K562 (cell line): Measurements from ENCODE around the gene USHBP1. TPM values are rescaled to one million over a fixed set of nuclear protein-coding genes. Genes with fewer than 3 reads are reported as not detected.

Source experiments
- ATAC-seq: fragments of 200-7000 bp; cut with Tn5 transposase; 3 replicates; pipeline ENCODE4 v1.9.1; 2020; ENCODE audit warnings: moderate library complexity
- BruUV-seq: library from RNA; stranded (reverse); fragments of 400-500 nt; replicated peaks from 2 replicates; lab custom pipeline; 2021; lab: Mats Ljungman, UMichigan
- CTCF ChIA-PET: fragments of 300-600 bp; formaldehyde crosslinking; extraction: SDS; loops from one replicate; lab custom pipeline; 2021; ENCODE audit warnings: low intra/inter-chr PET ratio; lab: Yijun Ruan, JAX
- POLR2A ChIA-PET: fragments of 300-600, 350-650 bp; sonication (Branson Sonifier 250); formaldehyde crosslinking; extraction: SDS; loops from one replicate; lab custom pipeline; 2021; ENCODE audit warnings: antibody characterized with exemption, inconsistent platforms; lab: Yijun Ruan, JAX
- DNase-seq, 4 experiments: peaks; one replicate each; pipeline versions ENCODE4 v3.0.0 to v3.0.0-alpha.2; 2011 to 2018; ENCODE audit warnings: low spot score in 3 of 4, mixed read lengths in 3 of 4; ENCODE audit errors: extremely low read depth in 1 of 4
- FAIRE-seq: peaks from 2 replicates; lab custom pipeline; 2011; peaks lifted over from hg19 to GRCh38; lab: Jason Lieb, UNC
- H2AFZ ChIP-seq: 2 replicates; pipeline ENCODE4 v1.6.0; 2011; ENCODE audit warnings: low read depth, low read length, control low read depth, inconsistent platforms
- H3K27ac ChIP-seq: fragments of 200-600 bp; 3 replicates; pipeline ENCODE4 v1.8.0; 2011; ENCODE audit warnings: low read depth, mild to moderate bottlenecking, control low read depth, inconsistent platforms, low read length, moderate library complexity, mixed read lengths; ENCODE audit errors: extremely low read depth
- H3K27me3 ChIP-seq, 2 experiments: fragments of 300-600 bp in 1 of 2; 2 replicates in 1 of 2; 3 replicates in 1 of 2; pipeline versions ENCODE4 v1.6.0 to v1.8.0; 2011; ENCODE audit warnings: inconsistent platforms in 2 of 2, low read length in 2 of 2, mild to moderate bottlenecking in 1 of 2, mixed read lengths in 1 of 2, moderate library complexity in 1 of 2; ENCODE audit not compliant: control insufficient read depth in 2 of 2, insufficient read depth in 2 of 2
- H3K36me3 ChIP-seq: fragments of 300-600 bp; 3 replicates; pipeline ENCODE4 v1.8.0; 2011; ENCODE audit warnings: mild to moderate bottlenecking, low read length, inconsistent platforms; ENCODE audit not compliant: control insufficient read depth, insufficient read depth
- H3K4me1 ChIP-seq, 2 experiments: fragments of 200-600 bp in 1 of 2; replicated peaks in 1 of 2; 2 replicates in 1 of 2; 3 replicates in 1 of 2; pipeline versions ENCODE4 v1.5.1 to v1.8.0; 2011; ENCODE audit warnings: inconsistent platforms in 2 of 2, low read length in 2 of 2, mild to moderate bottlenecking in 1 of 2, mixed read lengths in 1 of 2, moderate library complexity in 1 of 2; ENCODE audit not compliant: control insufficient read depth in 2 of 2, insufficient read depth in 2 of 2
- H3K4me2 ChIP-seq: 2 replicates; pipeline ENCODE4 v1.6.1; 2011; ENCODE audit warnings: low read length, control low read depth, inconsistent platforms, mixed read lengths; ENCODE audit not compliant: insufficient read depth
- H3K4me3 ChIP-seq: fragments of 200-600 bp; sonication (generic), shearing (Covaris generic); 2 replicates; pipeline ENCODE4 v1.5.1; 2016; ENCODE audit warnings: control low read depth, inconsistent platforms
- H3K79me2 ChIP-seq: fragments of 200-600 bp; 3 replicates; pipeline ENCODE4 v1.8.0; 2011; ENCODE audit warnings: low read length, inconsistent platforms; ENCODE audit not compliant: control insufficient read depth, insufficient read depth
- H3K9ac ChIP-seq, 2 experiments: 2 replicates each; pipeline versions ENCODE4 v1.6.0 to v1.6.1; 2011; ENCODE audit warnings: low read depth in 2 of 2, low read length in 2 of 2, control low read depth in 1 of 2, inconsistent platforms in 1 of 2, mild to moderate bottlenecking in 1 of 2, mixed read lengths in 1 of 2; ENCODE audit not compliant: insufficient read depth in 1 of 2
- H3K9me1 ChIP-seq: one replicate; pipeline ENCODE4 v1.6.0; 2011; ENCODE audit warnings: inconsistent platforms, mild to moderate bottlenecking, low read length, moderate library complexity; ENCODE audit not compliant: control insufficient read depth, insufficient read depth
- H3K9me3 ChIP-seq: replicated peaks from 2 replicates; pipeline ENCODE4 v1.5.1; 2011; ENCODE audit warnings: low read depth, low read length, inconsistent platforms; ENCODE audit not compliant: control insufficient read depth, insufficient read depth
- H4K20me1 ChIP-seq: replicated peaks from 2 replicates; pipeline ENCODE4 v1.6.1; 2011; ENCODE audit warnings: low read length, inconsistent platforms, mixed read lengths; ENCODE audit not compliant: control insufficient read depth, insufficient read depth
- DIDO1 ChIP-seq: fragments of 450-650 bp; IDR thresholded peaks from 2 replicates; pipeline ENCODE4 v1.6.1; 2016; ENCODE audit warnings: low read depth, missing biosample characterization, missing genetic modification characterization
- FOXP4 ChIP-seq: sonication (generic); formaldehyde crosslinking; IDR thresholded peaks from 2 replicates; pipeline ENCODE4 v1.8.0; 2022; ENCODE audit warnings: mild to moderate bottlenecking, missing genetic modification reagents, borderline replicate concordance
- MTA3 ChIP-seq: fragments of 450-650 bp; formaldehyde crosslinking; IDR thresholded peaks from 2 replicates; pipeline ENCODE4 v1.6.1; 2017; ENCODE audit warnings: mild to moderate bottlenecking, borderline replicate concordance
- RFX1 ChIP-seq: fragments of 450-650 bp; IDR thresholded peaks from 2 replicates; pipeline ENCODE4 v1.6.1; 2016; ENCODE audit warnings: mild to moderate bottlenecking, moderate library complexity
- SOX6 ChIP-seq: fragments of 450-650 bp; IDR thresholded peaks from 2 replicates; pipeline ENCODE4 v1.6.1; 2014; ENCODE audit warnings: mild to moderate bottlenecking
- STAT5A ChIP-seq: IDR thresholded peaks from 2 replicates; pipeline ENCODE4 v1.6.1; 2012; ENCODE audit warnings: low read length, inconsistent platforms, borderline replicate concordance
- TBL1XR1 ChIP-seq, 2 experiments: IDR thresholded peaks; 2 replicates each; pipeline ENCODE4 v1.6.1; 2012; ENCODE audit warnings: improper control_type of control experiment in 2 of 2, low read length in 2 of 2, mild to moderate bottlenecking in 1 of 2
- ZBTB11 ChIP-seq, 3 experiments: fragments of 200-800 bp in 1 of 3; fragments of 250-450 bp in 1 of 3; fragments of 450-650 bp in 1 of 3; sonication (Bioruptor Pico) in 1 of 3; sonication (Bioruptor generic) in 1 of 3; formaldehyde crosslinking in 1 of 3; IDR thresholded peaks; 2 replicates each; pipeline versions ENCODE4 v1.6.1 to v1.8.0; 2016 to 2022; ENCODE audit warnings: mild to moderate bottlenecking in 2 of 3, missing genetic modification characterization in 2 of 3, missing compliant biosample characterization in 1 of 3, moderate library complexity in 1 of 3
- ZNF311 ChIP-seq: fragments of 250-450 bp; sonication (Bioruptor Pico); IDR thresholded peaks from 2 replicates; pipeline ENCODE4 v1.4.0; 2020; ENCODE audit warnings: mild to moderate bottlenecking, moderate library complexity
- WGBS: fragments of 100-300 bp; shearing (Covaris generic); methylation state at CpG from one replicate; pipeline ENCODE4 v1.1.6; 2016; ENCODE audit warnings: low coverage, mixed read lengths; ENCODE audit not compliant: insufficient coverage; ENCODE audit errors: missing lambda C conversion rate; 5-methylcytosine and 5-hydroxymethylcytosine counted together
- in situ Hi-C: fragments of 300-500 bp; cut with MboI; formaldehyde crosslinking; loops from 4 replicates; pipeline ENCODE4 v1.15.0; 2018; ENCODE audit warnings: inconsistent platforms, mixed read lengths
- intact Hi-C: fragments of 100-400 bp; cut with micrococcal nuclease; formaldehyde crosslinking; loops from 2 replicates; pipeline ENCODE4 v1.14.2; 2022
- polyA plus RNA-seq, 8 experiments: library from polyadenylated mRNA; depleted of rRNA in 4 of 8; stranded (reverse) in 5 of 8; unstranded in 3 of 8; fragments of >200 nt; fragmentation: Nextera tagmentation in 2 of 8; fragmentation: Illumina TruSeq in 1 of 8; extraction: Ambion mirVana in 2 of 8; extraction: Trizol in 1 of 8; gene quantifications; 2 replicates each; pipeline versions ENCODE4 v1.2.1 to v1.2.3, GENCODE V29; 2011 to 2014; ENCODE audit warnings: inconsistent platforms in 1 of 8, missing spikeins in 1 of 8
- total RNA-seq, 7 experiments: library from RNA; depleted of rRNA in 6 of 7; stranded (reverse); fragments of >200 nt in 6 of 7; fragmentation: Illumina TruSeq in 2 of 7; extraction: Trizol in 2 of 7; gene quantifications; 2 replicates each; pipeline versions ENCODE4 v1.2.1 to v1.2.3, GENCODE V29; 2011 to 2021; ENCODE audit warnings: low replicate concordance in 1 of 7

USHBP1 gene
- total and polyA plus RNA-seq, 9 of the 15 experiments (the other 6 are each of a cell fraction or from before 2014, with no cell fraction given): 0.03 to 0.10 (median 0.05) TPM; not detected in 5

GRCh38 chr19:17259934-17260333 is 4.6 kb downstream of the USHBP1 start:
- BruUV-seq: no TSS peak
- H3K4me3 ChIP-seq: no peak overlapping the region
- peaks cover 3 to 21% of the 10 kb centered on the region in 2 experiments; a peak in 3 of 5 replicates for H3K4me1 ChIP-seq
- intact Hi-C loops (loop anchor here (2.0 kb wide), 1 partner anchor 49 kb away; the partner anchor contains the start of gene DDA1), in situ Hi-C loops (no loop called here)
- CTCF ChIA-PET: interaction anchor here (0.9 to 2.0 kb wide), 3 partner anchors 22 to 193 kb away, joined by 4 to 7 read pairs (median 4); no protein-coding TSS in a partner anchor
- H3K36me3 ChIP-seq: no peaks in the 10 kb centered on the region
- ATAC-seq: no peak
- POLR2A ChIA-PET: interaction anchor here (1.0 to 1.1 kb wide), 3 partner anchors 12 to 162 kb away, joined by 3 read pairs; no protein-coding TSS in a partner anchor
- no peaks in the 10 kb centered on the region for H3K9me1 ChIP-seq
- peak overlapping the region in 1 of 2 experiments; percentile 48; a peak in 1 of 4 replicates for H3K9ac ChIP-seq
- H3K4me2 ChIP-seq: no peak overlapping the region
- no peak for TF ChIP-seq TBL1XR1 (IDR thresholded peaks at IDR 0.05; ENCODE audit: low read length in 2 of 2)
- no peak for TF ChIP-seq RFX1
- no peak for TF ChIP-seq ZNF311 (CRISPR knock-in tag)
- TF ChIP-seq MTA3: no peak
- TF ChIP-seq ZBTB11 (CRISPR knock-in tag; IDR thresholded peaks at IDR 0.05): no peak
- no peak for TF ChIP-seq STAT5A
- no peak for TF ChIP-seq DIDO1 (tag)
- no peak for TF ChIP-seq SOX6
- no peak for TF ChIP-seq FOXP4 (CRISPR knock-in tag)
- no peaks in the 10 kb centered on the region for H3K79me2 ChIP-seq
- no peak for DNase-seq
- no peak overlapping the region for H3K27ac ChIP-seq
- no peak for FAIRE-seq
- 0% methylated on average over 1 of the region's 1 CpG for WGBS
- no peak overlapping the region for H2AFZ ChIP-seq
- no peaks in the 10 kb centered on the region for H4K20me1 ChIP-seq
- no peaks in the 10 kb centered on the region for H3K27me3 ChIP-seq
- H3K9me3 ChIP-seq: no peaks in the 10 kb centered on the region
